Tibial artery (tissue), 4 donors: ENCODE results near the gene EIF3I.

Experiments used
- DNase-seq, 2 donors: peaks; one replicate each; pipeline ENCODE4 v3.0.0-alpha.2; 2019
- H3K27ac ChIP-seq, 2 donors: fragments of 200-600 bp; sonication (generic) in 1 of 2; 1 replicate in 1 of 2; 2 replicates in 1 of 2; pipeline ENCODE4 v1.5.1; 2018 to 2019; ENCODE audit warnings: mild to moderate bottlenecking in 1 of 2
- H3K27me3 ChIP-seq, 2 donors: fragments of 200-600 bp; sonication (generic) in 1 of 2; one replicate each; pipeline versions ENCODE4 v1.5.1 to v1.6.0; 2016 to 2019
- H3K36me3 ChIP-seq, 3 donors: fragments of 200-600 bp; sonication (generic) in 2 of 3; one replicate each; pipeline ENCODE4 v1.5.1; 2016 to 2019; ENCODE audit warnings: mild to moderate bottlenecking in 2 of 3
- H3K4me1 ChIP-seq, 4 donors: fragments of 200-600 bp; sonication (generic) in 2 of 4; 1 replicate in 3 of 4; 2 replicates in 1 of 4; pipeline ENCODE4 v1.5.1; 2016 to 2019
- H3K4me3 ChIP-seq, 2 donors: fragments of 200-600 bp; sonication (generic) in 1 of 2; 1 replicate in 1 of 2; 2 replicates in 1 of 2; pipeline ENCODE4 v1.5.1; 2018 to 2019; ENCODE audit warnings: mild to moderate bottlenecking in 2 of 2
- H3K9me3 ChIP-seq, 3 donors: fragments of 200-600 bp; sonication (generic) in 1 of 3; one replicate each; pipeline ENCODE4 v1.5.1; 2016 to 2019
- CTCF ChIP-seq, 2 experiments: fragments of 200-600 bp in 1 of 2; fragments of 450-650 bp in 1 of 2; IDR thresholded peaks; one replicate each; pipeline ENCODE4 v1.5.1; 2017 to 2019; ENCODE audit warnings: antibody characterized with exemption in 2 of 2, mild to moderate bottlenecking in 1 of 2, moderate library complexity in 1 of 2
- intact Hi-C: fragments of 100-400 bp; cut with DNase I; formaldehyde crosslinking; loops from one replicate; pipeline ENCODE4 v1.15.0; 2023; ENCODE audit warnings: low total_unique reads

The EIF3I gene

GRCh38 chr1:32205401-32206370 is 16.5 kb upstream of the EIF3I start, which contains the start of gene IQCC:
IQCC (plus strand) TSS chr1:32205671; CDS start chr1:32205682, 11 bp downstream.
- peak; percentile 78 to 91 for DNase-seq
- Histone ChIP-seq H3K27me3 (no peaks in the 10 kb centered on the region), H3K4me1 (peaks cover 0 to 33% (median 22%) of the 10 kb centered on the region in 4 donors), H3K4me3 (peak within 1 kb of the TSS; percentile 52 to 71), H3K36me3 (no peaks in the 10 kb centered on the region), H3K9me3 (no peaks in the 10 kb centered on the region), H3K27ac (peak within 1 kb of the TSS; percentile 53 to 60)
- TF ChIP-seq CTCF (IDR thresholded peaks at IDR 0.05): no peak
- intact Hi-C loops: loop anchor here (5.0 kb wide), 1 partner anchor 37 kb away; no protein-coding TSS in a partner anchor

- no peak overlapping the region for H3K27ac ChIP-seq
- intact Hi-C loops: loop anchor here (5.0 kb wide), 1 partner anchor 34 kb away; no protein-coding TSS in a partner anchor
Observed at GRCh38 chr1:32208469-32208868, 13.7 kb upstream of the EIF3I start.

GRCh38 chr1:32208891-32209328 is 13.3 kb upstream of the EIF3I start, which contains the start of gene DCDC2B:
DCDC2B (plus strand) TSS chr1:32209089; CDS start chr1:32209094, 5 bp downstream.
- H3K27me3 ChIP-seq: no peaks in the 10 kb centered on the region
- H3K4me3 ChIP-seq: no peak within 1 kb of the TSS
- intact Hi-C loops: loop anchor here (5.0 kb wide), 1 partner anchor 33 kb away; no protein-coding TSS in a partner anchor
- H3K36me3 ChIP-seq: peaks cover 0 to 11% (median under 1%) of the 10 kb centered on the region in 3 donors
- no peaks in the 10 kb centered on the region for H3K9me3 ChIP-seq
- TF ChIP-seq CTCF (IDR thresholded peaks at IDR 0.05): no peak
- no peak within 1 kb of the TSS for H3K27ac ChIP-seq
- H3K4me1 ChIP-seq: peaks cover 0 to 16% (median 13%) of the 10 kb centered on the region in 4 donors
- DNase-seq: no peak

More at GRCh38 chr1:32208469-32208868, 13.7 kb upstream of the EIF3I start:
- Histone ChIP-seq H3K36me3 (peaks cover 0 to 7% (median 0%) of the 10 kb centered on the region in 3 donors), H3K4me1 (peaks cover 0 to 16% (median 13%) of the 10 kb centered on the region in 4 donors), H3K27me3 (no peaks in the 10 kb centered on the region), H3K4me3 (no peak overlapping the region), H3K9me3 (no peaks in the 10 kb centered on the region)
- no peak for DNase-seq
- TF ChIP-seq CTCF (IDR thresholded peaks at IDR 0.05): no peak

GRCh38 chr1:32215629-32216480 is 6.4 kb upstream of the EIF3I start:
- H3K9me3 ChIP-seq: no peaks in the 10 kb centered on the region
- H3K36me3 ChIP-seq: peaks cover 30 to 71% (median 35%) of the 10 kb centered on the region in 3 donors
- TF ChIP-seq CTCF (IDR thresholded peaks at IDR 0.05): peak; percentile 55 to 63
- peak in 1 of 2 donors; percentile 40 for DNase-seq
- peaks cover 0 to 12% (median 8%) of the 10 kb centered on the region in 4 donors for H3K4me1 ChIP-seq
- intact Hi-C loops: no loop called here
- no peak overlapping the region for H3K4me3 ChIP-seq
- H3K27ac ChIP-seq: no peak overlapping the region
- H3K27me3 ChIP-seq: no peaks in the 10 kb centered on the region

GRCh38 chr1:32216566-32216965 is 5.6 kb upstream of the EIF3I start:
- Histone ChIP-seq H3K27ac (no peak overlapping the region), H3K4me1 (peaks cover 0 to 19% (median 15%) of the 10 kb centered on the region in 4 donors), H3K27me3 (no peaks in the 10 kb centered on the region), H3K4me3 (no peak overlapping the region), H3K9me3 (no peaks in the 10 kb centered on the region), H3K36me3 (peaks cover 30 to 71% (median 35%) of the 10 kb centered on the region in 3 donors)
- intact Hi-C loops: no loop called here
- no peak for DNase-seq
- no peak for TF ChIP-seq CTCF (IDR thresholded peaks at IDR 0.05)
